Skeletal muscle cell (primary cell): Measurements from ENCODE around the gene SPACDR.
A peak's percentile ranks its signal among the peaks of the same experiment; 100 is the strongest.

ENCODE experiments used
- DNase-seq: peaks from one replicate; pipeline ENCODE4 v3.0.0-alpha.2; 2010; ENCODE audit warnings: low read depth
- H3K4me3 ChIP-seq: 2 replicates; pipeline ENCODE4 v1.5.1; 2011; ENCODE audit warnings: low read depth, mild to moderate bottlenecking, control low read depth, low read length, moderate library complexity

Gene SPACDR

DNA sequence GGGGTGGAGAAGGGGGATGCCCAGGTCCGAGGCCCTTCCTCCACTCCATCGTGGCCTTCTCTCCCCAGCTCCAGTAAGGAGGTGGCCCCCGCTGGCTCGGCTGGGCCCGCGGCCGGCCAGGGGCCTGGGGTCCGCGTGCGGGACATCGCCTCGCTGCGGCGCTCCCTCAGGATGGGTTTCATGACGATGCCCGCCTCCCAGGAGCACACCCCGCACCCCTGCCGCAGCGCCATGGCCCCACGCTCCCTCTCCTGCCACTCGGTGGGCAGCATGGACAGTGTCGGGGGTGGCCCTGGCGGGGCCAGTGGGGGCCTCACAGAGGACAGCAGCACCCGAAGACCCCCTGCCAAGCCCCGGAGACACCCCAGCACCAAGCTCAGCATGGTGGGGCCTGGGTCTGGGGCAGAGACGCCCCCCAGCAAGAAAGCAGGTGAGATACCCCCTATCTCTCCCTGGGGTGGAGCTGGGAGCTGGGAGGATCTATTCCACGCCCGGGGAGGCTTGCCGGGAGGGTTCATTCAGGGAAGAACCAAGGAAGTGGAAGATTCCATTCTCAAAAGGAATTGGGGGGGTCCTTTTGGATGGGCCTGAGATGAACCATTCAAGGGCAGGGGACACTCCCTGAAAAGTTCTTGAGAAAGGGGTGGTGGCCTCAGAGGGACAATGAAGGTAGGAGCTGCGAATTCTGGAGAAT, 22.8 kb upstream of the SPACDR start:
- no peak for DNase-seq
- H3K4me3 ChIP-seq: no peak overlapping the region

DNA sequence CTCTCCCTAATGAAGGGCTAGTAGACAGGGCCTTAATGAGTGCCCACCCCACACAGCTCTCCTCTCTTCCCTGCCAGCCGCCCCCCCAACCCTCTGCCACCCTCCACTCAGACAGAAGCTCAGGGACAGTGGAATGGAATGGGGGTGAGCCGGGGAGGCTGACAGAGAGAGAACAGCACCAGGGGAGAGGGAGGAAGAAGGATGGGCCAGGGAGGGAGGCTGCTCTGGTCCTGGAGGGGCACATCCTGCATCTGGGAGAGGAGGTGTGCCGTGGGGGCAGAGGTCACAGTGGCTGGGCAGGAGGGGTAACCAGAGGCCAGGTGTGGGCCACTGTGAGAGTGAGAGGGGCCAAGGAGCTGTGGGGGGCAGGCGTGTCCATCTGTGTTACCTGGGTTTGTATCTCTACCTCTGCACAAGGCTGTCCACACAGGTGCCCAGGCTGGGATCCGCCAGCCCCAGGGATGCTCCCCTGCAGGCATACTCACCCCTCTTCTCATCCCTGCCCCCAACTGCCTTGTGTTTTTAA, 22.1 kb upstream of the SPACDR start:
- no peak for DNase-seq

DNA sequence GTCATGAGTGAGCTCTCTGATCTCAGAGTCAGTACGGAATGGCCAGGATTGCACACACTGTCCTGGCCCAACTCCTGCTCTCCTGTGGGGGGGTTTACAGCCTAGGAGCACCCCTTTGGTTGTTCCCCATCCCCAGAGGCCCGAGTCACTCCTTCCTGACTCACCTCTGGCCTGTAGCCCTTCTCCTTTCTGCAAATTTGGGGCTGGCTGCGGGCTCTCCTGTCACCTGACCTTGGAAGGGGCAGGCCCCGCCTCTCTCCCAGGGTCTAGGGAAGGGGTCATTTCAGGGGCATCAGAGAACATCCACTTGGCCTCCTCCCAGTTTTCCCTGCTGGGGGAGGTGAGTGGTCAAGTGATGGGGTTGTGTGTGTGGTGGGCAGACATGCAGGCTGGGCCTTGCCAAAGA, 21.4 kb upstream of the SPACDR start:
- DNase-seq: no peak
- peak overlapping the region; percentile 69 for H3K4me3 ChIP-seq

More for the DNA sequence above, 22.1 kb upstream of the SPACDR start:
- H3K4me3 ChIP-seq: no peak overlapping the region

DNA sequence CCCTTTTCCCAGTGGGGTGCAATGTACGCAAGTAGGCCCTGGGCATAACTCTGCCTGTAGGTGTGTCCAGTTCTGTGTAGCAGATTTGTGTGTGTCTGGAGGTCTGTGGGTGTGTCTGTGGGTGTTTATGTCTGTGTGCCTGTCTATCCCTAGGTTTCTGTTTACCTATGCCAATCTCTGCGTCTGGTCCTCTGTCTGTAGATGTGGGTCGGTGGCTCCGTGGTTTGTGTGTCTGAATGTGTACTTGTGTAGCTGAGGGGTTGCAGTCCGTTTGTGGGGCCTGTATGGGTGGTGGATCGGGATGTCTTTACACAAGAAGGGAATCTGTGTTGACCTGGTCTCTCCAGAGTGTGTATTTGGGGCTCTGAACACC, 20.6 kb upstream of the SPACDR start:
- peak overlapping the region; percentile 69 for H3K4me3 ChIP-seq
- DNase-seq: no peak

DNA sequence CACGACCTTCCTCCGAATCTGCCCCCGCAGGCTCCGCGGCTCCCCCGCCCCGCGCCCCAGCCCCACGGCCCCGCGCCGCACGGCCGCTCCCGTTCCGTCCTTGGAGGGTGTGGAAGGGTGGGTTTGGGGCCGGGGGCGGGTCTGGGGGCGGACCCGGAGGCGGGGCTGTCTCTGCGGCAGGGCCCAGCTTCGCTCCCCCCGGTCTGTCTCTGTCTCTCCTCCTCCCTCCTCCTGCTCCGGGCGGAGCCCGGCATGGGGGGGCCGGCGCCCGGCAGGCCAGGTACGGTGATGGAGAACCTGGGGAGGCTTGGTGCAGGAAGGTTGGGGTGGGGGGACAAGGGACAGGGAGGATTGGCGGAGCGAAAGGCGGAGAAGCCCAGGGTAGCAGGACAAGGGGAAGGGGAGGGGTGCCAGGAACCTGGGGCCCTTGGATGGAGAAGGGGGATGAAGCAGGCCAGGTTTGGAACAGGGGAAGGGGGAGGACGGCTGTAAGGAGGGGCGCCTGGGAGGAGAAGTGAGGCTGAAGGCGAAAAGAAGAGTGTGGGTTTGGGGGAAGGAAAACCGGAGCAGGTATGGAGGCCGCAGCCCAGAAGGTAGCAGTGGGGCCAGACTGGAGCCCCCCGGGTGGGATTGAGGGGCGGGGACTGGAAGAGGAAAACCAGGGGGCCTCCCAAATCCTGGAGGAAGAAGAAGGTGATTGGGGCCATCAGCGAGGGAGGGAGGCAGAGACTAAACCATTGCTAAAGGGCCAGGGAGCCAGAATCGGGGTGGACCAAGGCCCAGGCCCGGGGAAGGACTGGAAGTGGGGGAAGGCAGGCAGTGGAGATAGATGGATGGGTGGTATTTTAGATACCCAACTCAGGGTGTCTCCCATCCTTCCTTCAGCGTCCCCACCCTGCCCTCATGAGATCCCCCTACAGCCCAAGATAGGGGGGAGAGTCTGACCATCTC, 19.9 kb upstream of the SPACDR start, which contains the start of gene NYAP1:
Gene NYAP1 (plus strand): TSS at position 206 of the 951 bp plus-strand sequence. CDS start 1,385 bp downstream, outside the sequence.
- H3K4me3 ChIP-seq: peak within 1 kb of the TSS; percentile 69
- no peak for DNase-seq

DNA sequence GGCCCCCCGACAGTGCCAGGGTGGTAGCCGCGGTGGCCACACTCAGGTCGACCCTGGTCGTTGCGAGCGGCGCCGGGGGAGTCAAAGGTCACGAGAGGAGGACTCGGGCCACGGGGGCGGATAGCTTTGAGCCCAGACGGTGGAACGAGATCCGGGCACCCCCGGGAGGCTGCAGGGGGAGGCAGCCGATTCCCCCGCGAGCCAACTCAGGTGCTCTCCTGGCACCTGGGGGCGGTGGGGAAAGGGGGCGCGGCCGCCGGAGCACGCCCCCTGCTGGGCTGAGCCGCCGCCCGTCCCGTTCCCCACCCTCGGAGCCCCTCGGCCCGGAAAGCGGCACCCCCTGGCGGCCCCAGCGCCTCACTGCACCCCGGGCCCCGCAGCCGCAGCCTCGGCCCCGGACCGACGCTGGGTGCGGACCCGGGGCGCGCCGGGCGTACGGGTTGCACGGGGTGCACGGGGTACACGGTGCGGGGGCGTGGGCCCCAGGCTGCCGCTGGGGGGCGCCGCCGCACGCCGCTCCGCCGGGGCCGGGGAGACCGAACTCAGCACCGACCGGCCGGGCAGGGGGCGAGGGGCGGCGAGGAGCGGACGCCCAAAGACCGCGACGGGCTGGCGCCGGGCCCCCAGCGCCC, 19.1 kb upstream of the SPACDR start:
- no peak for DNase-seq

DNA sequence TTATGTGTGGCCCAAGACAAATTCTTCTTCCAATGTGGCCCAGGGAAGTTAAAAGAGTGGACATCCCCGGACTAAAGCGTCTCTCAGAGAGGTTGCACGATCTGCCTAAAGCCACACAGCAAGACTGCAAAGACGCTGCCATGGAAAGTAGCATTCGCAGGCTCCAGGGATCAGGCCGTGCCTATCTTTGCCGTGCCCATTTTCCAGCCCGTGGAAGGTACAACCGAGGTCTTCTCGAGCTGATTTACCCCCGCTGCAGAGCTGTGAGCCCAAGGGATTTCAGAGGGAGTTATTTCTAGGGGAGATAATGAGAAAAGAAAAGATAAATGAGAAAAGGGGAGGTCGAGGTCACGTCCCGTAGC, 18.6 kb upstream of the SPACDR start:
- DNase-seq: no peak
- peak overlapping the region; percentile 69 for H3K4me3 ChIP-seq

More for the DNA sequence above, 19.1 kb upstream of the SPACDR start:
- H3K4me3 ChIP-seq: peak overlapping the region; percentile 69

DNA sequence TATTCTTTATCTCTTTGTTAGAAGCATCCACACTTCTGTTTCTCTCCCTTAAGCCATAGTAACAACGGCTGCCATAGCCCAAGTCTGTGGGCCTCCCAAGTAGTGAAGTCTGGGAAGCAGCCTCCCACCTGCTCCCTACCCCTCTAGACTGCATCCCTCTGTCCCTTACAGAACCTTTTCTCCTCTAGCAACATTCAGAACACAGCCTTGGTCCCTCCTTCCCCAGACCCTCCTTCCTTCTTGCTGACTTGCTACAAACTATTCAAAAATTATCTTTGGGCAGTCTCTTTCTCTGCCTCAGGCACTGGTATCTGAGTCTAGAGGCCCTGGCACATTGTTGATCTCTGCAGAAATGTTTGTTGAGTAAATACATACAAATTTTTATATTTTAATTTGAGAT, 17.4 kb upstream of the SPACDR start:
- no peak overlapping the region for H3K4me3 ChIP-seq
- no peak for DNase-seq

DNA sequence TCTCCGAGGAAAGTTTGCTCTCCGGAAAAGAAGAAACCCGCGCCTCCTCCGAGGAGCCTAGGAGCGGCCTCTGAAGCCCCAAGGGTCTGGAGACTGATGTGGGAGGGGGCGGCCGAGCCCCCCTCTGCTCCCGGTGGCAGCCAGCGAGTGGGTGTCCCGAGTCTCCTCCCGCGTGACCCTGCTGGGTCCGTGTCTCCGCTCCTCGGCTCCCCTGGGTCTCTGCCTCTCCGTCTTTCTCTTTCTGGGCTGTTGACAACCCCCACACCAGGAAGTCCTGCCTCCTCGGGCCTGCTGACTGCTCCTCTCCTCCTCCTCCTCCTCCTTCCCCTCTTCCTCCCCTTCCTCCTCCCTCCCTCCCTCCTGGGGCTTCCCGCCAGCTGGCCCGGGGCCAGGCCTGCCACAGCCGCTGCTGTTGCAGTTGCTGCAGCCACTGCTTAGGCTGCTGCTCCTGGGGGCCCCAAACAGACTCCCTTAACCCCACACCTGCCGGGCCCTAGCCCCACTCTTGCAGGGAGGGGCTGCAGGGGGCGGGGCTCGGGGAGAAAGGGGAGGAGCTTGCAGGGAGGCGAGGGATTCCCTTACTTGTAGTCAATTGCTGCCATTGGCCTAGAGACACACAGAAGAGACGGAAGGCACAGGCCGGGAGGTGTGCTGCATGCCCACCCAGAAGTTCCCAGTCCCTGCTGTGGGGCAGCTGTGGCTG, 15.0 kb upstream of the SPACDR start, which contains the start of gene TSC22D4:
Gene TSC22D4 (minus strand): TSS at position 257 of the 703 bp plus-strand sequence. CDS start 1,176 bp downstream, outside the sequence.
- peak within 1 kb of the TSS; percentile 92 for H3K4me3 ChIP-seq
- peak; percentile 89 for DNase-seq

DNA sequence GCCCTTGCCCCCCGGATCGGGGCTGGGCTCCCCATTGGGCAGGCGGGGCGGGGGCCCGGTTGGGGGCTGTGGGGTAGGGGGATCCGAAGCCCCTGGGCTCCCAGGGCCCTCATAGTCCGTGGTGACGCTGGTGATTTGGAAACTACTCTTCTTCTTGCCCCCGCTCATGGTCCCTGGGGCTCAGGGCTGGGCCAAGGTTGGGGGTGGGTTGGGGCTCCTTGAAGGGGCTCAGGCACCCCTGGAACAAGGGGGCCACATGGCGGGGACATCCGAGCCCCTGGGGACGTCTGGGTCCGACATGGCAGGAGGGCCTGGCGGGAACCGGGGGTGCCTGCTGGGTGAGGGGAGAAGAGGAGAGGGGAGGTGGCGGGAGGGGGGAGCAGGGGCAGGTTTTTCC, 13.8 kb upstream of the SPACDR start:
- no peak for DNase-seq
- H3K4me3 ChIP-seq: peak overlapping the region; percentile 92

DNA sequence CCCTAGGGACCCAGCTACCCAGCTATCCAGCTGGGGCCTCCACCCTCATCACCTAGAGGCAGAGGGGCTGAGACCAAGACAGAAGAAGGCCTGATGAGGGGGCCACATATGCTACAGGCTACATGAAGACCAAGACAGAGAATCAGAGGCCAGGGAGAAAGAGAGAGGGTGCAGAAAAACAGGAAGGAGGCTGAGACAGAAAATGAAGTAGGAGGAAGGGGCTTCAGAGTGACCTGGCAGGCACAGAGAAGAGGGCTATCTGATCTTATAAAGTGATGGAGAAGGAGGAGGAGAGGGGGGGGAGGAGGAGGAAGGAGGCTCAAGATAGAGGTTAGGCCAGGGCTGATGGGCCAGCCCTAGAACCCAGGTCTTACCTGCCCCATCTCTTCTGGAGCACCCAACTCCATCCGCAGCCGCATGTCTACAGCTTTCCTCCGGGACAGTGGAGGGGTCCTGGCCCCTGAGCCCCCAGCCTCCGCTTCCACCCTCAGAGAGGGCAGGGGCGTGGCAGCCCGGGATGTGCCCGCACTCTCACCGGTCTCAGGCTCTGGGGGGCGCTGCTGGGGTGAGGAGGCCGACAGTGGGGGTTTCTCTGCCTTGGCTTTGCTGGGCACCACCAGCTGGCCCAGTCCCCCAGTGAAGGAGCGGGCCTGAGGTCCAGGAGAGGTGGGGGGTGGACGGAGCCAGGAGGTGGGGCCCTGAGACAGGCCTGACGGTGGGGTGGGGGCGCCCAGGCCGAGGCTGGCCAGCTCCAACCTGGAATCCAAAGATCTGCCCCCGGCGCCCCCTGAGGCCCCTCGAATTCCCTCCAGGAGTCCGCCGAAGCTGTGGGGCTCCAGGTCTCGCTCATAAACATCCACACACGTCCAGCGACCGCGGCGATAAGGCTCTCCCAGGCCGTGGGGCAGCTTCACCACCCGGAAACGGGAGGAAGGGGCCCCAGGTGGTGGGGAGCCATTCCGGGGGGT, 13.1 kb upstream of the SPACDR start:
- peak overlapping the region; percentile 92 for H3K4me3 ChIP-seq
- no peak for DNase-seq

DNA sequence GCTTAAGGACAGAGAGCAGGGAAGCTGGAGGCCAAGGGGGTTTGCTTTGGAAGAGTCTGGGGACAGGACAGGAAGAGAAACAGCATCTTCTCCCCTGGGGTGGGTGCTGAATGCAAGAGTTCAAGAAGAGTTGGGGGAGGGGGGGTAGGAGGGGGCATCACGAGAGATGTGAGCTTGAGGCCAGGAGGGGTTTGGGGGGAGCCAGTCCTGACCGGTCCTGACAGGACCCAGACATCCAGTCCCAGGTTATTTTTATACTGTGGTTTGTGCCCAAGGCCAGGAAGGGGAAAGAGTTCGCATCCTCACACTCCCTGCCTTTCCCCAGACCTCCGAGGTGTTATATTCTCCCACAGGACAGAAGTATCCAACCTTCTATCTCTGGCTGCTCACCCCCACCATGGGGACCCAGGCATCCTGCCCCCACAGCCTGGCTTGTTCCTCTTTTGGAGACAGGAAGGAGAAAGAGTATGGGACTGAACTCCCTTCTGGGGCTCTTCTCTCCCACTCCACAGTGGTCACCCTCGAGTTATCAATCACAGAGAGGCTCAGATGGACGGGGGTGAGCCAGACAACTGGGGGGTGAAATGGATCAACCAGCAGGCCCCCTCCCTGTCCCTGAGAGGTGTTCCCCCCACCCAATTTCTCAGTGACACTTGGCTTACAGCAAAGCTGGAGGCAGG, 12.2 kb upstream of the SPACDR start:
- H3K4me3 ChIP-seq: peak overlapping the region; percentile 92
- no peak for DNase-seq

DNA sequence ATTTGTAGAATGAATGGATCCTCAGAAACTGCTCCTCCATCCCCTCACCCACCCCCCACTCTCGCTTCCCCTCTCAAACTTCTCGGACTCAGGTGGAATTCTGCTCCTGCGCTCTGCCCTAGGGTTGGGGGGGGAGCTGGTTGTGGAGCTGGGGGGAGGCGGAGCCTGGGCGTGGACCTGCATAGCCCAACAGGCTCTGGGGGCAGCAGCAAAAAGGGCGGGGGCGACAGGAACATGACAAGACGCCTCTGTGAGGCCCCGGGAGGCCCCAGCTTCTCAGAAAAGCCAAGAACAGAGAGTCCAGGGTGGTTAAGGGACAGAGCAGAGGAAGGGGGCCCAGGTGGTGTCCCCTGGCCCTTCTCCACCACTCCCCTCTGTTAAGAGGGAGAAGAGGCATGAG, 11.5 kb upstream of the SPACDR start:
- no peak for DNase-seq
- H3K4me3 ChIP-seq: peak overlapping the region; percentile 92

DNA sequence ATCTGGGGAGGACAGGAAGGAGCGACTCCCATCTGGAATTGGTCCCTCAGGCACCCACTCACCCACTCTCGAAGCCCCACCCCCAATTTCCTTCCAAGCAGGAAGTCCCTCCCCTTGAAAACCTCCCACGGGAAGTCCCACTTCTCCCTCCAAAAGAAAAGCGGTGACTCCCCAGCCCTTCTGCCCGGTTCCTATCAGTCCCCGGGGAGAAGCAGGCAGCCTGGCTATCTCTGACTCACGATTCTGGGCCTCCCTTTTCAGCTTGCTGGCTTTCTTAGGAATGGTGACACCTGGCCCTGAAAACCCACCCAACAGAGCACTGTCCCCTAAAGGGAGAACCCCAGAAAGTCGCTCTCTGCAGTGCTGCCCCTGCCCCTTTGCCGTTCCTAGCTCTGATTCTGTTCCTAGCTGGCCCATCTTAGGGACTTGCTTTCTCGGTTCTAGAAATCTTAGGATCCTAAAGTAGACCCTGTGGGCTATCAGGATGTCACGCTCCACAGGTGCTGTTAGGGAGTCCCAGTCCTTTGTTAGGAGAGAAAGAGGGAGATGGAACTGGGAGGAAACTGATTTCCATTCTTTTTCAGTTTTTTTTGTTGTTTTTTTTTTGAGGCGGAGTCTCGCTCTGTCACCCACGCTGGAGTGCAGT, 8.9 kb upstream of the SPACDR start:
- DNase-seq: no peak
- no peak overlapping the region for H3K4me3 ChIP-seq

DNA sequence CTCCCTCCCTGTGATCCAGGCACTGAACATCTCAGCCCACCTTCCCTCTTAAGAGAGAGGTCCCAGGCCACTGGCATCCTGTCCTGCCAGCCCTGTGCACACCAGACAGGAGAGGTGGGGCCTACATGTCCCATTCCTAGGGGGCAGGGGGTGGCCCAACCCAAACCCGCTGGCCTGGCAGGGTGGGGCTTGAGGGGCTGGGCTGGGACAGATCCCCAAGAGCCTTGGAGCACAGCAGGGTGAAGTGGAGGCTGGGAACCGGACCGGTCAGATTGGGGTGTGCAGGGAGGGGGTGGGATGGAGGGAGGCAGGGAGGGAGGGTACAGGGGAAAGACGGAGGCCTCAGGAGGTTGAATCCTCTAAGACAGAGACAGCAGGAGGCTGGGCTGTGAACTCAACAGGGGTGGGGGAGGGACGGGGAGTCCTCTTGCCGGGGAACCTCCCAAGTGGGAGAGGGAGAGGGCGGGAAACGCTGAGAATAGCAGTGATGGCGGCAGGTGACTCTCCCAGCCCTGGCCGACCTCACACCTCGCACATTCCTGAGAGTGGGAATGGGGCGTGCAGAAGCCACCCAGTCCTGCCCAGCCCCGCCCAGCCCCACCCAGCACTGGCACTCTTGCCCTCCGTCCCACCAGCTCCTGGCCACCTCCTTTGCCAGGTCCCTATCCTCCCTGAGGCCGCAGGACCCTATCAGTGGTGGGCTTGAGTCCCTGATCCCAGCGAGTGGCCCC, 8.2 kb upstream of the SPACDR start:
- no peak overlapping the region for H3K4me3 ChIP-seq
- no peak for DNase-seq

DNA sequence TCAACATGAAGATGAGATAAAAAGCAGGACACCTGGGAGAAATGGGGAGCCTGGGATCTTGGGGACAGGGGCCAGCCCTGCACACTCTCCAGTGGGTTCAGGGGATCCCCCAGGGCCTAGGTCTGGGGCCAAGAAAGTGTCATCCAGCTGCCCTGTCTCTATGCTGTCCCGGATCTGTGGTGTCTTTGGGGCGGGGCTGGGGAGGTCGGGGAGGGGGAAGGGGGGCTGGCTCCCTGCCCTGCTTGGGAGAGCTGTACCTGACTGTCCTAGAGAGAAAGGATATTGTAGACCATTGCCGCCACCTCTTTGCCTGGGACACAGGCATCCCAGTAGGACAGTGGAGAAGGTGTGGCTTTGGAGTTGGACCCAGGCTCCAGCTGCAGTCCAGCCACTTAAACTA, 7.0 kb upstream of the SPACDR start:
- DNase-seq: no peak
- H3K4me3 ChIP-seq: no peak overlapping the region
